GM18526 (cell line): ENCODE results near the gene SHQ1.

Experiments used
- POLR2A ChIP-seq: IDR thresholded peaks from 3 replicates; pipeline ENCODE4 v1.6.1; 2011; ENCODE audit not compliant: insufficient read length; ENCODE audit errors: extremely low read depth

The SHQ1 gene

GRCh38 chr3:72748659-72749058 lies 99.6 kb downstream of the SHQ1 start:
- no peak for TF ChIP-seq POLR2A

- no peak for TF ChIP-seq POLR2A
These were observed 101.5 kb downstream of the SHQ1 start for GRCh38 chr3:72746430-72747411.

GRCh38 chr3:72745146-72745999 lies 102.9 kb downstream of the SHQ1 start:
- TF ChIP-seq POLR2A, result no peak

GRCh38 chr3:72744330-72744729 lies 103.9 kb downstream of the SHQ1 start:
- TF ChIP-seq POLR2A, result no peak

GRCh38 chr3:72739531-72740466 lies 108.4 kb downstream of the SHQ1 start:
- TF ChIP-seq POLR2A, result no peak

- TF ChIP-seq POLR2A, result no peak
These were observed 109.3 kb downstream of the SHQ1 start for GRCh38 chr3:72738752-72739530.

GRCh38 chr3:72733676-72734075 lies 114.6 kb downstream of the SHQ1 start:
- TF ChIP-seq POLR2A, result no peak

GRCh38 chr3:72728958-72729467 lies 119.2 kb downstream of the SHQ1 start:
- TF ChIP-seq POLR2A, result no peak

GRCh38 chr3:72728329-72728889 lies 119.8 kb downstream of the SHQ1 start:
- TF ChIP-seq POLR2A, result no peak

- no peak for TF ChIP-seq POLR2A
These were observed 120.5 kb downstream of the SHQ1 start for GRCh38 chr3:72727726-72728125.

- TF ChIP-seq POLR2A, result no peak
These were observed 121.1 kb downstream of the SHQ1 start for GRCh38 chr3:72727172-72727571.

GRCh38 chr3:72725229-72725628 lies 123.0 kb downstream of the SHQ1 start:
- TF ChIP-seq POLR2A, result no peak

GRCh38 chr3:72724070-72724469 lies 124.2 kb downstream of the SHQ1 start:
- no peak for TF ChIP-seq POLR2A
